Measurements from ENCODE around the gene CELSR1.

GRCh38 chr22:46397514-46397913 lies 139.9 kb downstream of the CELSR1 start:
- TF ChIP-seq TCF4 (CRISPR knock-in tag; IDR thresholded peaks at IDR 0.05; ENCODE audit: borderline replicate concordance) (no peak), BACH2 (CRISPR knock-in tag; IDR thresholded peaks at IDR 0.05; ENCODE audit: borderline replicate concordance) (no peak)
